ENCODE results near the gene ITGA3.
"Not testable (repeated sequence)": the region's sequence is repeated elsewhere in the genome, so short reads cannot be mapped to it uniquely, and the experiment has no call there.

ITGA3 gene

DNA sequence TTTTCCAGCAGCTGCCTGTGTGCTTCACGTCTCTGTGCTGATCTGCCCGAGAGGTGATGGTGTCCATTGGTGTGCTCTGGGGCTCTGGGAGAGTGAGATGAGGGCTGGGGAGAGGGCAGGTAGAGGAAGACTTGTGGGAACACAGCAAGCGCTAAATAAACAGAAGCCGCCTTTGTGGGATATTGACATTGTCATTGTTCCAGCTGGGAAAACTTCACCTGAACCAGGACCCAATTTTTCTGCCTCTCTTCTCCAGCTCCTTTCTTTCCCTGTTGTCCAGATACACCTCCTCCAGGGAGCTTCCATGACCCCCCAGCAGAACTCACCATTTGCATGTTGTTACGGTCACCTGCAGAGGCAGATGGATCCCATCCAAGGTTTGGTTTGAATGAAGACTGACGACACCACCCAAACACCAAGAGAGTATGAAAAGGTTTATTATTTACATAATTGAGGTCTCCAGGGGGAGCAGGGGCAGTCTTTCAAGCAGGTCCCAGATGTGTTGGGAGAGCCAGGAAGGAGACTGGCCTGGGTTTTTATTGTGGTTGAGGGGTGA is 3.6 kb upstream of the ITGA3 start:
- DNase-seq (ENCODE audit: low read depth): no peak

DNA sequence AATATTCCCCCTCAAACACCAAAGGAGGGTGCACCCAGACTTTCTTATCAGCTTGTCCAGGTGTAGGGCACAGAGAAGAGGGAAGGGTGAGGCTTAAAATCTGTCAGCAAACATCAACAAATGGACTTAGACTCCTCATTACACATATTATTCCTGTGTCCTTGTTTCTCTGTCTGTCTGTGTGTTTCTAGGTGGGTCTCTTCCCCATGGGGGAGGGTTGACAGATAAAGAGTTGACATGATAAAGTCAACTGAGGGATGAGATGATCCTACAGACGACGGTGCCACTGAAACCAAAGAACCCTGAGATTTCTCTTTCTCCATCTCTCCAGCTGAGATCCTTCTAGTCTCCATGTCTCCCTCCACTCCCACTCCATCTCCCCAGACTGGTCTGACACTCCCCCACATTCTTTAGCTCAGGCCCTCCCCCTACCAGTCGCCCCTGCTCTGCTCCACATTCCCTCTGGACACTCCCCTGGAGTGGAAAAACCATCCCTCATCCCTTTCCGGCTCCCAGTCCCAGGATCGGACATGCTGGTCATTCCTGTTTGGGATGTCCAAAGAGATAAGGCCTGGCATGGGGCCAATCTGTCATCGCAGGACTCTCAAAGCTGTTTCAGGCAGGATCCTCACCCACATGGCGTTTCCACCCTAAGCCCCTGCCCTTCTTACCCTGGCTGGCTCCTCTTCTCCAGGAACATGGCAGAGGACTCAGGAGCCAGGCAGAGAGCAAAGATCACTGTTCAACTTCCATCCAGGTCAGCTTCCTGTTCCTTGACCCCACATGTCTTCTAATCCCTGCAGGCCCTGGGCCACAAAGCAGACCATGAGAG is 2.9 kb upstream of the ITGA3 start:
- peak; percentile 97 for DNase-seq (ENCODE audit: low read depth)

DNA sequence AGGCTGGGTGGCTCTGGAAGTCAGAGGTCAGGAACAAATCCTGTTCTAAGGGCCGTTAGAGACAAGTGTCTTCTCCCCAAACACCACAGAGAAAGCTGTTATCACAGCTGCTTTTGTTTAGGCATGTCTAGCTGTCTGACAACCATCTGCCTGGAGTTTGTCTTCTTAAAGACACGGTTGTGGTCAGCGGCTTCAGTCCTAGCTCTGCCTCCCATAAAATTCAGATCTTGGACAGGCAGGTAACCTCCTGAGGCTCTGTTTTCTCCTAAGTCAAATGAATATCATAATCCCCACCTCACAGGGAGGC is 2.3 kb upstream of the ITGA3 start:
- DNase-seq (ENCODE audit: low read depth): peak; percentile 85

DNA sequence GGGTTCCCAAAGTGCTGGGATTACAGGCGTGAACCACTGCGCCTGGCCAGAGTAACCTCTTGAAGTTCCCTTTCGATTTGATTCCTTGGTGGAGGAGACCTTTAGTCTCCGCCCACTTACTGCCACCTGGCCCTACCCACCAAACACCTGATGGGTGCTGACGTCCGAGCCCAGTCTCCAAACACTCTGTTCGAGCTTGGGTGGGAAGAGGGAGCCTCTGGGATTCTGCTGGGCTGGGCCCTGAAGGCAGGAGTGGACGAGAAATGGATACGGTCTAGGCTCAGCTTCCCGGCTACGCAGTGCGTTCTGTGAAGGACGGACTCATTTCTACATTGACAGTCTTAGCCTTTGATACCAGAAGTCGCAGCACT is 870 bp upstream of the ITGA3 start:
- no peak for DNase-seq (ENCODE audit: low read depth)

DNA sequence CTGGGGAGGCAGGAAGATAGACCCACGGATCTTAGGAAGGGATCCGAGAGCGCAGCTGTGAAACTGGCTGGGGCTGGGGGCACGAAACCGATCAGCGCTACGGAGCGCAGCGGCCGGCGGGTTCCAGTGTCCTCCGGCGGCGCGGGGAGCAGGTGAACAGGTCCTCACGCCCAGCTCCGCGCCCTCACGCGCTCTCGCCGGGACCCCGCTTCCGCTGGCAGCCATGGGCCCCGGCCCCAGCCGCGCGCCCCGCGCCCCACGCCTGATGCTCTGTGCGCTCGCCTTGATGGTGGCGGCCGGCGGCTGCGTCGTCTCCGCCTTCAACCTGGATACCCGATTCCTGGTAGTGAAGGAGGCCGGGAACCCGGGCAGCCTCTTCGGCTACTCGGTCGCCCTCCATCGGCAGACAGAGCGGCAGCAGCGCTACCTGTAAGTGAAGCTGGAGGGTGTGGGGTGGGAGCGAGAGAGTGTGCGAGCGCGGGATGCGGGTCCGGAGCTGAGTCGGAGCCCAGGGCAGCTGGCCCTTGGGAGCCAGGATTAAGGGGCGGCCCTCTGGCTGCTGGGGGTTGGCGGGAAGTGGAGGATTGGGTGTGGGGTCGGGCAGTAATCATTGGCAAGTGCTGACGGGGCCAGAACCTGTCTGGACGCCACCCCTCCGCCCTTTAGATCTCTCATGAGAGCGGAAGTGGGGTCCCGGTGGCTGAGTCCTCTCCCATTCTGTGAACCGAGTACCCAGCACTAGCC is 479 bp downstream of the ITGA3 start:
- DNase-seq (ENCODE audit: low read depth): peak; percentile 66

DNA sequence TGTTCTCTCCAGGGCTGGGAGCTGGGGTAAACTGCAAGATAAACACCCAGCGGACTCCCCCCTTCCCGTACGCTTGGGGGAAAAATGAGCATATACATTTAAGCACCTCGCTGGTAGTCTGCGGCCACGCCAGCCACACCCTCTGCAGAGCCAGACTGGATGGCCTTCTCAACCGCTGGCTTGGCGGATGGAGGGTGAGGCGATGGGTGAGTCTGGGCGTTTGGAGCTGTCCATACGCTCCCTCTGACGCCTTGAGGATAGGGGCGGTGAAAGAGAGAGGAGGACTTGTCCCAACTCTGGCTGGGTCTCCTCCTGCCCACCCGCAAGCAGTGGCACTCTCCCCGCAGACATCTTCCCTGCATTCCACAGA is 1.0 kb downstream of the ITGA3 start:
- peak; percentile 37 for DNase-seq (ENCODE audit: low read depth)

GRCh38 chr17:50057521-50057991 is 1.6 kb downstream of the ITGA3 start:
- DNase-seq (ENCODE audit: low read depth): no peak

DNA sequence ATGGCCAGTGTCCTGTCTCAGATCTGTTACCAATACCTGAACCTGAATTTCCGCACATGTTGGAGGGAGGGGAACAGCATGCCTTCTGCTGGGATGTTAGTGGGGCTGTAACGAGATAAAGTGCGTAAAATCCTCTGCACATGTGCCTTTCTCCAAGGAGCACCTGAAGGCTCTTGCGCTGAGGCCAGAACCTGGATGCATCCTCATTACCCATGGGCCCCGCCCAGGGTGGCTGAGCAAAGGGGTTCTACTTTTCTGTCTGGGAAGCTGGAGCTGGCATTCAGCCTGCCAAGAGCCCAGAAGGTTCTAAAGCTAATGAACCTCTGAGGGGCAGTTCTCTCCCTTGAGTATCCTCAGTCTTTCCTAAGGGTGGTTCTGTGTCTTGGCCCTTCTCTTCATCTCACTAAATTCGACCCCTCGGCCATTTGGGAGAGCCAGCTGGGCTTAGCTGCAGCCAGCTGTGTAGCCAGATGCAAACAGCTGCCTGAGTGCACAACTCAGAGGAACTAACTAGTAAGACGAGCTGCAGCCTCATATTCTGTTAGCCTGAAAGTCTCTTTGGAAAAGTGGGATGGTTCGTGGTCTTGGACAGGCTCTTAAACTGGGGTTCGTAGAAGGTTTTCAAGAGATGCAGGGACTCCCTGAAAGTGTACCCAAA is 2.5 kb downstream of the ITGA3 start:
- no peak for DNase-seq (ENCODE audit: low read depth)

DNA sequence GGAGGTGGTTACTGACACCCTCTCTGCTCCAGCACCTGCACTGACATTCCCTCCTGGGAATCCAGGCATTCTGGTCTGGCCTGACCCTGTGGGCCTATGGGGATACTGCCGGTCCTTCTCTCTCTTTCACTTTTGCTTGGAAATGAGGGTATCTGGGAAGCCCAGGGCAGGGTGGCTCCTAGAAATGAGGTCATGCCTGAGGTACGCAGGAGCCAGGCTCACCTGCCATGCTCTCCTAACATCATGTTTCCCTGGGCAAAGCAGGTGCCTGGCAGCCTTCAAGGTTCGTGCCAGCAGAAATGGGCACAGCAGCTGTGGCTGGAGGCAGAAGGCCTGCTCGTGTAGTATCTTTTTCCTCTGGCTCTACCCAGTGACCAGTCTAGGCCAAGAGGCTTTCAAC is 3.3 kb downstream of the ITGA3 start:
- no peak for DNase-seq (ENCODE audit: low read depth)

DNA sequence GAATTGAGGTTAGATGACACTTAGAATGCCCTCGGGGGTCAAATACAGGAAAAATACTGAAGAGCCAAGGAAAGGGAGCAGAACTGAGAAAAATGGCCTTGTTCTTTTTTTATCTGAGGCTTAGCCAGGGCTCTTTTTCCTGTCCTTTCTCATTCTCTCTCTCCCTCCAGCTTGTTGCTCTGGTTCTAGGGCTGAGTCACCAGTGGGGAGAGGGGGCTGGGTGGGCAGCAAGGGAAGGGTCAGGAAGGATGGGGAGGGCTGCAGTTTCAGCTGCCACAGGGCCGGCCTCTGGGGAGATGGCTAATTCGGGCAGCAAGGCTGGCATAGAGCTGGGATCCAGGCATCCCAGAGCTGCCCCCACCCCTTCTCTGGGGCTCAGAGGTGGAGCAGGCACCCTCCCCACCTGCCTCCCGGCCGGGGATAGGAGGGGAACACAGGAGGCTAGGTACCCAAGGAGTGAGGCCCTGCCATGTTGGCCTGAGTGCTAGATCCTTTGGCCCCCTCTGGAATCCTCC is 3.9 kb downstream of the ITGA3 start:
- peak; percentile 68 for DNase-seq (ENCODE audit: low read depth)

DNA sequence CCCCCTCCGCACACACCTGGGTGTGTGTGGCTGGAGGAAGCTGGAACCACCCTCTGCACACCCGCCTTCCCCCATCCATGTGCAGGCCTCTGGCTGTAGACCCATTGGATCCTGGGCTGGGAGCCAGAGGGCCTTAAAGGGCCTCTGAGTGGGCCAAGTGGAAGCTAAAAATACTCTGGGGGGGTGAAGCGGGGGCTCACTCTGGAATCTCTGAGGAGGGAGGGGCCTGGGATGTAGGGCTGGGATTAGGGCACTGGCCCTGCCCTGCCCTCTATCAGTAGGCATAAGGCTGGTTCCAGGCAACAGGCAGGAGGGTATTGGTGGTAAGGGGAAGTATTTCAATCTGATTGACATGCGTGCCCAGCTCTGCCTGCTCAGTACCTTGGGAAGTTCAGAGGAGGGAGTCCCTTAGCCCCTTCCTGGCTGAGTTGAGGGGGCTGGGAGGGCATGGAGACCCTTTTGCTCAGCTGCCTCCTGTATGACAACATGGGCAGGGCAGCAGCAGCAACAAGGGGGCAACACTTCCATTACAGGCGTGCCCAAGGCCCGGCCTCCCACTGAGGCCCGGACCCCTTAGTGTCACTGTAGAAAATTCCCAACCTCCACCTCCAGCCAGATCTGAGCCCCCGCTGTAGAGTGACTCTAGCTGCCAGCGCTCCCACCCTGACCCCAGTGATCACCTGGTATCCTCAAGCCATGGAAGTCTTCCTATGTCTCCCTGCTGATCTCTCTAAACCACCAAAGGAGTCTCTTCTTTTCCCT is 5.2 kb downstream of the ITGA3 start:
- peak; percentile 56 for DNase-seq (ENCODE audit: low read depth)

- DNase-seq (ENCODE audit: low read depth): not testable (repeated sequence)
Measured at GRCh38 chr17:50061713-50062045, 5.8 kb downstream of the ITGA3 start.

DNA sequence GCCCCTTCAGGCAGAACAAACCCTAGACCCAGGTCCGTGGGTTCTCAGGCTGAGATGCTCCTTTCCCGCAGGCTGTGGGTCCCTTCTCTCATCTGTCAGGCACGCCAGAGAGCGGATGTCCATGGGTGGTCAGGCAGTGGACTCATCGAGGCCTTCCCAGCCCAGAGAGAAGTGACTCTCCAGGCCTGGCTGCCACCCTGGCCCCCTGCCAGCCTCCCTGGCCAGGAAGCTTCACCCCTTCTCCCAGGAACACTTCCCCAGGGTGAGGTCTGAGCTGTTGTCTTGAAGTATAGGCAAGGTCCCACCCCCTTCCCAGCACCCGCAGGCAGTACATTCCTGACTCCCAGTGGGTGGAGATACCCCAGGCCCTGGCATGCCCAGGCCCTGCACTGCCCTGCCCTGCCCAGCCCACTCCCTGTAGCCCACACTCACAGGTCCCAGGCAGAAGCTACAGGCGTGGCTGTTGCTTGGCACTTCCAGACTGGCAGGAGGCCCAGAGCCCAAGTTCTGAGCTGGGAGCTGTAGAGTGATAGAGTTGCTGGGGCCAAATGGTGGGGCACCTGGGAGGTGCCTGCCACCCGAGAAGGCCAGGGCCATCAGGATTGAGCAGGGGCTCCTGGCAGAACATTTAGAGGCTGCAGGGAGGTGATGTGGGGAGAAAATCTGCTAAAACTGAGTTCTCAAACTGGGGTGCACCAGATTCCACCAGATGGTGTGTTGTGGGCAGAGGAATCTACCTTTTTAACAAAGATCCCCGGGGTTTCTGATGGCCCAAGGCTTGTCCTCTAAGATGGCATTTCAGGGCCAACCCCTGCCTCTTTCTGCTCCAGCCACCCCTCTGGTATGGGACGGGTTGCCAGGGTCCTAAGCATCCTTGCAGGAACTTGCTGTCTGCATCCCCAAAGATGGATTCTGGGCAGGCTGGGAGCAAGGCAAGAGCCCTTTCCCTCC is 6.7 kb downstream of the ITGA3 start:
- peak; percentile 91 for DNase-seq (ENCODE audit: low read depth)

DNA sequence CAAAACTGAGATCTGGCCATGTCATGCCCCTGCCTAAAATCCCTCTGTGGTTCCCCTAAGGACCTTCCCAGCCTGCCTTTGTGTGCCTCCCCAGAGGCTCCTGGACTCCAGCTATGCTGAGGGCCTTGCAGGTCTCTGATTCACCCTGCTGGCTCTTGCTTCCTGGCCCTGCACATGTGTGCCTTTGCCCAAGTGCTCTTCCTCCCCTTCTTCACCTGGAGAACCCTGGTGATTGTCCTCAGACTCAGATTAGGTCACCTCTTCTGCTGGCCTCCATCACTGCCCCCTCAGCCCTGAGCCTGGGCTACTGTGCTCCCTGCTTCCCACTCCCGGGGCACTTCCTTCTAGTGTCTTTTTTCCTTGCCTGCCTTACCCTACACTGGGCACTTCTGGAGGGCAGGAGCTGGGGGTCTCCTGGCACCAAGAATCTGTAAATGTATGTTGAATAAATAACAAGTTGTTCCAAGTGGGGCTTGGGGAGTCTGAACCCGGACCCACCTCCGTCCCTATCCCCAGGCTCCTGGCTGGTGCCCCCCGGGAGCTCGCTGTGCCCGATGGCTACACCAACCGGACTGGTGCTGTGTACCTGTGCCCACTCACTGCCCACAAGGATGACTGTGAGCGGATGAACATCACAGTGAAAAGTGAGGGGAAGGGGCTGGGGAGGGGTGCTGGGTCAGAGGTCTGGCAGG is 7.8 kb downstream of the ITGA3 start:
- peak; percentile 54 for DNase-seq (ENCODE audit: low read depth)

DNA sequence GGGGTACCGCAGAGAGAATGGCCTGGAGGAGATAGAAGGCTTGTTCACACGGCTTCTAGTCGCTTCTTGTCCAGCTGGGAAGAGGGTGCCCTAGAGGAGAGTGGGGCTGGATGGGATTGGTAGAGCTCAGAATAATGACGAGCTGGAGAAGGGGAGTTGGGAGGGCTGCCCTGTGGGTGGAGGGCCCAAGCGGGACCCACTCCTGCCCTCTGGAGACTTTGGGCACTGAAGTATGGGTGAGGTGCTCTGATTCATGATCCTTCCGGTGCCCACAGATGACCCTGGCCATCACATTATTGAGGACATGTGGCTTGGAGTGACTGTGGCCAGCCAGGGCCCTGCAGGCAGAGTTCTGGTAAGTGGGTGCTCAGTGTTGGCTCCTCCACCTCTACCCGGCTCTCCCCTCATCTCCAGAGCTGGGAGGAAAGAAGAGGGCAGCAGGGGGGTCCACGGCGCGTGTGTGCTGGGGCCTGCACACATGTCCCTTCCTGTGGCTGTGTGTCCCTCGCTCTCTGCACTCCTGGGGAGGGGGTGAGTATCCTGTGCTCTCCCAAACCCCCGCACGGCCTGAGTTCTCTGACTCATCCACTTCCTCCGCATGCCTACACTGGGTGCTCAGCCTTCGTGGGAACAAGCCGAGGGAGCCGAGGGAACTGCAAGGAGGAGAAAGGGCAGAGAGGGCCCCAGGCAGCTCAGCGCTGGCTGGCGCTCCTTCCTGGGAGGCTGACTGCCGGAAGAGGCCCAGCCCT is 8.5 kb downstream of the ITGA3 start:
- DNase-seq (ENCODE audit: low read depth): peak; percentile 98

DNA sequence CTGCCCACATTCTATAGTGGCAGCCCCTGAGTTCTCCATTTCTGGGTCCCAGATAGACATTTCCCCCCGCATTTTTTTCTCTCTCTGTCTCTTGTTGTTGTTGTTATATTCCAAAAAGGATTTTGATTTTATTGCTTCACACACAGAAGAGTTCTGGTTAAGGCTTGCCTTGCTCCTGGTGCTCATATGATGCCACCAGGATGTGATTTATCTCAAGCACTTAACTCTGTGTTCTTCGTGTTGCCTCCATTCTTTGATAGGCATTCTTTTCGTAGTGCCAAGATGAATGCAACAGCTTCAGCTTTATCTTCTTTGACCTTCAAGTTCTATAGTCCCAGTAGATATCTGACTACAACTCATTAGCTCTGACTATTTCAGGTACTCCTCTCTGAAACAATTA is 9.1 kb downstream of the ITGA3 start:
- peak; percentile 86 for DNase-seq (ENCODE audit: low read depth)

DNA sequence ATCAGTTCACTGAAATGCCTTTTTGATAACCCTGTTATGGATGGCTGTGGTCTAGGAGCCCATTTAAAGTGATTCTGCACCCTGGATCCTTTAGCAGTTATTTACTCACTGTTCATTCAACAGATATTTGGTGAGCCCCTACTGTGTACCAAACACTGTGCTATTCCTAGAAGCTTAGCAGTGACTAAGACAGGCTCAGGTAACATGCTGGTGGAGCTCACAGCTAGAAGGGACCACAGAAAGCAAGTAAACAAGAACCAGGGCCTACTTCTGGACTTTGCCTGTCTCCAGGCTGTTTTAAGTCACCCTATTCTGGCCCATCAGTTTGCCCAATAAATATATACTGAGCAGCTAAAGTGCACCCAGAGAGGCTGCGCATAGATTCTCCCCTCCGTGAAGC is 11.1 kb downstream of the ITGA3 start:
- no peak for DNase-seq (ENCODE audit: low read depth)

DNA sequence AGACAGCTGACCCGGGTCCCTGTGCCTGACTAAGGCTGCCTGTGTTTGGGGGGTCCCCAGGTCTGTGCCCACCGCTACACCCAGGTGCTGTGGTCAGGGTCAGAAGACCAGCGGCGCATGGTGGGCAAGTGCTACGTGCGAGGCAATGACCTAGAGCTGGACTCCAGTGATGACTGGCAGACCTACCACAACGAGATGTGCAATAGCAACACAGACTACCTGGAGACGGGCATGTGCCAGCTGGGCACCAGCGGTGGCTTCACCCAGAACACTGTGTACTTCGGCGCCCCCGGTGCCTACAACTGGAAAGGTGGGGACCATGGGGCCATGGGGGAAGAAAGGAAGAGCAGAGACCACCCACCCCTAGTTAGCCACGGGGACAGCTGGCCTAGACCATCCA is 12.1 kb downstream of the ITGA3 start:
- DNase-seq (ENCODE audit: low read depth): no peak

- DNase-seq (ENCODE audit: low read depth): no peak
Measured at GRCh38 chr17:50070908-50071680, 15.2 kb downstream of the ITGA3 start.
